GM12864 (cell line): ENCODE measurements around the gene TSPAN15.

Source experiments
- DNase-seq: peaks from one replicate; pipeline ENCODE4 v3.0.0-alpha.2; 2011; ENCODE audit warnings: low read depth
- H3K4me3 ChIP-seq: 2 replicates; pipeline ENCODE4 v1.5.1; 2011; ENCODE audit warnings: mild to moderate bottlenecking, low read depth, low read length, control low read depth
- TF ChIP-seq, protein P1 (sequence below): IDR thresholded peaks from 2 replicates; pipeline ENCODE4 v1.5.1; 2011; ENCODE audit warnings: low read depth, mild to moderate bottlenecking, moderate library complexity, low read length, control low read depth, inconsistent platforms; ENCODE audit errors: missing control alignments

The TSPAN15 gene

DNA sequence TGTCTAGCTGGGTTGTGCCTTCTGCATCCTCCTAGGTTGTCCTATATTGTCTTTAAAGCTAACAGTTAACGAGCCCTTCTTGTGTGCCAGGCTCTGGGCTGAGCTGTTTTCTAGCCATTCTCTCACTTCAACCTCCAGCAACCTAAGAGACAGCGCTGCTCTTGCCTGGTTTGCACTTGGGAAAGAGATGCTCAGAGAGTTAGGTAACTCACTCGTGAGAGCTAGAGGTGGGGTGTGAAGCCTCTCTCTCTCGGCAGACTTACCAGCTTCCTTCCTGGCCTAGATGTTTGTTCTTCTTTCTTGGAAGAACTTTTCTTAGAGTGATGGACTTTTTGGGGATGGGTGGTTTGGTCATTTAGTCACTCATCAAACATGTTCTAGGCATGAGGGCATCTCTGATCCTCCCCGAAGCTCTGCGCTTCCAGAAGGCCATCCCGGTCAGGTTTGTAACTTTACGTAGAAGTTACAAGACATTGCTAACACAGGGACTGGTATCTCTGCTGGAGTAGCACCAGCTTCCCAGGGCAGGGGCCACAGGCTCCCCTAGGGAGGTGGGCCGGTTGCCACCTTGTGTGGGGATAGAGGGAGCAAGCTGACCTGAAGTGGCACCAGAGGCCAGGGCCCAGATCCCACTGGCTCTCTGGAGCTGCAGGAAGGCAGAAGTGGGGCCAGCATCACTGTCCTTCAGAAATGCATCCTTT lies 14.3 kb downstream of the TSPAN15 start:
- DNase-seq = no peak
- TF ChIP-seq, protein P1, sequence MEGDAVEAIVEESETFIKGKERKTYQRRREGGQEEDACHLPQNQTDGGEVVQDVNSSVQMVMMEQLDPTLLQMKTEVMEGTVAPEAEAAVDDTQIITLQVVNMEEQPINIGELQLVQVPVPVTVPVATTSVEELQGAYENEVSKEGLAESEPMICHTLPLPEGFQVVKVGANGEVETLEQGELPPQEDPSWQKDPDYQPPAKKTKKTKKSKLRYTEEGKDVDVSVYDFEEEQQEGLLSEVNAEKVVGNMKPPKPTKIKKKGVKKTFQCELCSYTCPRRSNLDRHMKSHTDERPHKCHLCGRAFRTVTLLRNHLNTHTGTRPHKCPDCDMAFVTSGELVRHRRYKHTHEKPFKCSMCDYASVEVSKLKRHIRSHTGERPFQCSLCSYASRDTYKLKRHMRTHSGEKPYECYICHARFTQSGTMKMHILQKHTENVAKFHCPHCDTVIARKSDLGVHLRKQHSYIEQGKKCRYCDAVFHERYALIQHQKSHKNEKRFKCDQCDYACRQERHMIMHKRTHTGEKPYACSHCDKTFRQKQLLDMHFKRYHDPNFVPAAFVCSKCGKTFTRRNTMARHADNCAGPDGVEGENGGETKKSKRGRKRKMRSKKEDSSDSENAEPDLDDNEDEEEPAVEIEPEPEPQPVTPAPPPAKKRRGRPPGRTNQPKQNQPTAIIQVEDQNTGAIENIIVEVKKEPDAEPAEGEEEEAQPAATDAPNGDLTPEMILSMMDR = no peak
- H3K4me3 ChIP-seq = no peak overlapping the region

DNA sequence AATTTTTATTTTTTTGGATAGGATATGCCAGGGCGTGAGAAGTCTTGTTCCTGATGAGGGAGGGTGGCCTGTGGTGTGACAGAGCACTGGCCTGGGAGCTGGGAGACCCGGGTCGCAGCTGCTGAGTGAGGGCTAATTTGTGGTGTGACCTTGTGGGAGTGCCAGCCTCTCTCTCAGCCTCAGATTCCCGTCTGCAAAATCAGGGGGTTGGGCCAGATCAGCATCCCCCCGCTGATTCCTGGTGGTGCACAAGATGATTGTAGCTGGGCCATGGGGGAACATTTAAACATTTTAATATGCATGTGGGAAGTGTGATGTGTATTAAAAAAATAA lies 14.9 kb downstream of the TSPAN15 start:
- no peak overlapping the region for H3K4me3 ChIP-seq
- DNase-seq = no peak
- TF ChIP-seq, protein P1 = no peak

DNA sequence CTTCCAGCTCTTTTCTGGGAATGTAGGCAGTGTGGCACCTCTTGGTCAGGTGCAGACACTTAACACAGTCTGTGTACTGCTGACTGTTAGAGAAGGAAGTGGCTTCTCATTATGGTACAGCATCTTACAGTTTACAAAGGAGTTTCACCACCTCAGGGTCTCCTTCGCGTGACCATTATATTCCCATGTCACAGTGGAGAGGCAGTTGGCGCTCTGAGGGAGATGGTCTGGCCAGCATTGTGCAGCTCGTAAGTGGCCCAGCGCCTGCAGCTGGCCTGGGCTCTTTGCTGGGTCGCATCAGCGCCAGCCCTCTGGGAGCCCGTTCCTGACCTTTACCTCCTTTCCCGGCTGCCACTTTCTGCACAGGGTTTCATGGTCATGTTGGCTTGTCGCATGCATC lies 15.4 kb downstream of the TSPAN15 start:
- H3K4me3 ChIP-seq = no peak overlapping the region
- DNase-seq = no peak
- TF ChIP-seq, protein P1 = no peak

DNA sequence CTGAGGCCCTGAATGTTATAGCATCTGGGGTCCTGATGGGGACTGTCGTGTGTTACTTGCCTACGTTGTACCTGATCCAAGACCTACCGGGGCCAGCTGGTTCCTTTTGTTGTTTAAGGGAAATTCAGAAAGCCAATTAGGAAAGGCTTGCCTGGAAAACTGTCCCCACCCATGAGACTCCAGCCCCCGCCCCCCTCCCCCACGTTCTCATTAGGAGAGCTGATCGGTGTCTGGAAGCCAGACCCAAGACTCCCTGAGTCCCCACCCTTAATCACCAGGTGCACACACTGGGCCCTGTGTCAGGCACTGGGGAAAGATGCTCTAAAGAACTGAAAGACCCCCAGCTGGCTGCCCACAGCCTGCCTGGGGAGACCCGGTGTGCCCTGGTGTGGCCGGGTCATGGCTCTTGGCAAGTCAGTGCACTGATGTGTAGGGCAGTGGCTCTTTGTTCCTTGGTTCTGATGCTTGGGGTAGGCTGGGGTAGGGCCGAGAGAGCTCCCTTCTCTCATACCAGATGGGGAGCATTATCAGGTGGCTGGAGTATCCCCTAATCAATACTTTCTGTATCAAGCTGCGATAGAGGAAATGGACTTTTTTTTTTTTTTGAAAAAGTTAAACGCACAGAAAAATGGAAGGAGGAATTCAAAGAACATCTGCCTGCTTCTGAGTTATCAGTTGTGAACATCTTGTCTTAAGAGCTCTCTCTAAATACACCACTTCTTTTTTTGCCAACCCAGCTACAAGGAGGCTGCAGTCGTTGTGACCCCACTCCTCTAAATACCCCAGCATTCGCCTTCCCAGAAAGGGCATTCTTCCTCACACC lies 16.9 kb downstream of the TSPAN15 start:
- TF ChIP-seq, protein P1 = no peak
- DNase-seq = no peak
- H3K4me3 ChIP-seq = no peak overlapping the region

DNA sequence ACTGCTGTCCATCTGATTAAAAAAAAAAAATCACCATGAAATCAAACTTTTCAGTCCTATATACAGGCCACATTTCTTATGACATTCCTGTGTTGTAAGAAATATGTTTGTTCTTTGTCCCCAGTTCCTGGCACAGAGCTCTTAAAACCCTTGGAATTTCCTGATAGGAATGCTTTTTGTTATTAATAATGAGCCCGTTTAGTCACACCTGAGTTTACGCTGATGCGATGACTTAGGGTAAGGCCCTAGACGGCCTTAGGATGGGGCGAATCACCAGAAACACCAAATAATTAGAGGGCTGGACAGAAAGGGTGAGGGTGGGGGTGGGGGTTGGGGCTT lies 17.5 kb downstream of the TSPAN15 start:
- DNase-seq = no peak
- H3K4me3 ChIP-seq = no peak overlapping the region
- TF ChIP-seq, protein P1 = no peak

DNA sequence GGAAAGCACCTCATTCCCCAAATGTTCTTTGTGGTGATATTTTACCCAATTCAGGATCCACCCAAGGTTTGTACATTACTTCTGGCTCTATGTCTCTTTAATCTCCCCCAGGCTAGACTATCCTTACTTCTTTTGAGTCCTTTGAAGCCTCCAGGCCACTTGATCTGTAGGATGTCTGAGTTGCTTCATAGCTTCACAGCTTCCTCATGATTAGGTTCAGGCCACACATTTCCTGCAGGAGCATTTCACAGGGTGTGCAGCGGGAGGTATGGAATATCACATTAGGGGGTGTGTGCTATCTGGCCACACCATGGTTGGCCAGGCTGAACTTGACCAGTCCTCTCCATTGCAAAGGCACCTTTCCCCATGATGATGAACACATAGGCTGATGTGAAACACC lies 18.7 kb downstream of the TSPAN15 start:
- H3K4me3 ChIP-seq = no peak overlapping the region
- no peak for DNase-seq
- TF ChIP-seq, protein P1 = no peak
